H9 (cell line): ENCODE data around the gene SHB. TPM values are rescaled to one million over a fixed set of nuclear protein-coding genes. Genes with fewer than 3 reads are reported as not detected.

Experiments
- DNase-seq: peaks from one replicate; pipeline ENCODE4 v3.0.0-alpha.2; 2017
- H2AFZ ChIP-seq: one replicate; pipeline ENCODE4 v1.6.1; 2013; ENCODE audit warnings: mild to moderate bottlenecking, low read length, control low read depth, moderate library complexity
- H2AK5ac ChIP-seq: 2 replicates; pipeline ENCODE4 v1.6.1; 2013; ENCODE audit warnings: low read length, control low read depth, mixed read lengths; ENCODE audit not compliant: insufficient read length
- H2BK120ac ChIP-seq: one replicate; pipeline ENCODE4 v1.6.1; 2013; ENCODE audit warnings: low read depth, mild to moderate bottlenecking, low read length, control low read depth, inconsistent platforms; ENCODE audit not compliant: poor library complexity, severe bottlenecking
- H2BK12ac ChIP-seq: 2 replicates; pipeline ENCODE4 v1.6.1; 2013; ENCODE audit warnings: low read length, control low read depth, mixed read lengths, low read depth; ENCODE audit not compliant: insufficient read length
- H2BK15ac ChIP-seq: 2 replicates; pipeline ENCODE4 v1.6.1; 2013; ENCODE audit warnings: low read depth, low read length, control low read depth
- H2BK20ac ChIP-seq: one replicate; pipeline ENCODE4 v1.6.1; 2013; ENCODE audit warnings: low read depth, mild to moderate bottlenecking, low read length, control low read depth, inconsistent platforms; ENCODE audit not compliant: poor library complexity, severe bottlenecking
- H2BK5ac ChIP-seq: 2 replicates; pipeline ENCODE4 v1.6.1; 2013; ENCODE audit warnings: low read length, control low read depth, mixed read lengths; ENCODE audit not compliant: insufficient read length
- H3K14ac ChIP-seq: 2 replicates; pipeline ENCODE4 v1.6.1; 2013; ENCODE audit warnings: low read length, control low read depth; ENCODE audit not compliant: insufficient read depth
- H3K18ac ChIP-seq: 2 replicates; pipeline ENCODE4 v1.6.1; 2013; ENCODE audit warnings: low read depth, mild to moderate bottlenecking, mixed read lengths, low read length, control low read depth; ENCODE audit not compliant: insufficient read length
- H3K23ac ChIP-seq: 2 replicates; pipeline ENCODE4 v1.6.1; 2013; ENCODE audit warnings: low read length, control low read depth, mixed read lengths, low read depth; ENCODE audit not compliant: insufficient read length
- H3K23me2 ChIP-seq: 2 replicates; pipeline ENCODE4 v1.6.1; 2013; ENCODE audit warnings: low read depth, mild to moderate bottlenecking, mixed read lengths, low read length, control low read depth; ENCODE audit not compliant: insufficient read length, poor library complexity, severe bottlenecking
- H3K27ac ChIP-seq: 2 replicates; pipeline ENCODE4 v1.5.1; 2013; ENCODE audit warnings: low read length, control low read depth, mixed read lengths, low read depth; ENCODE audit not compliant: insufficient read length
- H3K27me3 ChIP-seq: 2 replicates; pipeline ENCODE4 v1.6.1; 2013; ENCODE audit warnings: low read length, control low read depth, inconsistent platforms; ENCODE audit not compliant: insufficient read depth
- H3K4ac ChIP-seq: 2 replicates; pipeline ENCODE4 v1.6.1; 2013; ENCODE audit warnings: low read depth, mild to moderate bottlenecking, control low read depth, inconsistent platforms, low read length, moderate library complexity
- H3K4me1 ChIP-seq: 2 replicates; pipeline ENCODE4 v1.6.1; 2013; ENCODE audit warnings: low read length, control low read depth, inconsistent platforms; ENCODE audit not compliant: insufficient read depth
- H3K4me2 ChIP-seq: 2 replicates; pipeline ENCODE4 v1.6.1; 2013; ENCODE audit warnings: low read length, control low read depth, mixed read lengths; ENCODE audit not compliant: insufficient read length, insufficient read depth
- H3K56ac ChIP-seq: 2 replicates; pipeline ENCODE4 v1.6.1; 2013; ENCODE audit warnings: low read depth, mild to moderate bottlenecking, mixed read lengths, low read length, control low read depth; ENCODE audit not compliant: insufficient read length
- H3K79me1 ChIP-seq: 2 replicates; pipeline ENCODE4 v1.6.1; 2013; ENCODE audit warnings: low read depth, mild to moderate bottlenecking, moderate library complexity, low read length, control low read depth, inconsistent platforms; ENCODE audit not compliant: insufficient read depth, poor library complexity, severe bottlenecking
- H3K79me2 ChIP-seq: 2 replicates; pipeline ENCODE4 v1.6.1; 2013; ENCODE audit warnings: low read length, control low read depth, inconsistent platforms; ENCODE audit not compliant: insufficient read depth
- H3K9ac ChIP-seq: 2 replicates; pipeline ENCODE4 v1.6.1; 2013; ENCODE audit warnings: low read length, control low read depth, mixed read lengths; ENCODE audit not compliant: insufficient read length; ENCODE audit errors: extremely low read depth
- H3K9me3 ChIP-seq: one replicate; pipeline ENCODE4 v1.6.1; 2013; ENCODE audit warnings: low read depth, low read length, inconsistent platforms; ENCODE audit not compliant: control insufficient read depth
- H3T11ph ChIP-seq: one replicate; pipeline ENCODE4 v1.6.1; 2013; ENCODE audit warnings: mild to moderate bottlenecking, low read length, control low read depth, inconsistent platforms
- H4K20me1 ChIP-seq: one replicate; pipeline ENCODE4 v1.6.1; 2013; ENCODE audit not compliant: control insufficient read depth, insufficient read length, insufficient read depth
- H4K5ac ChIP-seq: 2 replicates; pipeline ENCODE4 v1.6.1; 2013; ENCODE audit warnings: low read depth, mild to moderate bottlenecking, mixed read lengths, low read length, control low read depth; ENCODE audit not compliant: insufficient read length
- H4K8ac ChIP-seq: replicated peaks from 2 replicates; pipeline ENCODE4 v1.6.1; 2013; ENCODE audit warnings: low read length, control low read depth, mixed read lengths, low read depth; ENCODE audit not compliant: insufficient read length
- H4K91ac ChIP-seq: 2 replicates; pipeline ENCODE4 v1.6.1; 2013; ENCODE audit warnings: low read depth, mild to moderate bottlenecking, moderate library complexity, mixed read lengths, low read length, control low read depth; ENCODE audit not compliant: insufficient read length
- H3K27ac Mint-ChIP-seq, 3 experiments: 2 replicates in 2 of 3; 3 replicates in 1 of 3; pipeline ENCODE4 v1.8.0; 2020 to 2021; ENCODE audit warnings: mixed read lengths in 3 of 3, mild to moderate bottlenecking in 1 of 3, moderate library complexity in 1 of 3
- H3K27me3 Mint-ChIP-seq: 2 replicates; pipeline ENCODE4 v1.8.0; 2021; ENCODE audit warnings: low read depth, mild to moderate bottlenecking, moderate library complexity, mixed read lengths
- H3K36me3 Mint-ChIP-seq, 3 experiments: 2 replicates in 2 of 3; 3 replicates in 1 of 3; pipeline ENCODE4 v1.8.0; 2020 to 2021; ENCODE audit warnings: low read depth in 3 of 3, mixed read lengths in 3 of 3; ENCODE audit not compliant: insufficient read depth in 1 of 3
- H3K4me1 Mint-ChIP-seq, 2 experiments: 2 replicates each; pipeline ENCODE4 v1.8.0; 2020; ENCODE audit warnings: mixed read lengths in 2 of 2
- H3K4me3 Mint-ChIP-seq, 2 experiments: 2 replicates in 1 of 2; 3 replicates in 1 of 2; pipeline ENCODE4 v1.8.0; 2020 to 2021; ENCODE audit warnings: mild to moderate bottlenecking in 2 of 2, mixed read lengths in 2 of 2, moderate library complexity in 1 of 2
- H3K9me3 Mint-ChIP-seq, 2 experiments: 2 replicates in 1 of 2; 3 replicates in 1 of 2; pipeline ENCODE4 v1.8.0; 2020; ENCODE audit warnings: mild to moderate bottlenecking in 2 of 2, mixed read lengths in 2 of 2, moderate library complexity in 1 of 2
- CTCF ChIP-seq: fragments of 200-600 bp; sonication (generic); conservative IDR thresholded peaks from 3 replicates; pipeline ENCODE4 v1.8.0; 2021; ENCODE audit warnings: antibody characterized with exemption, mild to moderate bottlenecking
- WGBS: extraction: QIAGEN DNeasy Blood & Tissue Kit; methylation state at CpG from one replicate; pipeline ENCODE4 v1.1.7; 2013; ENCODE audit warnings: missing lambda C conversion rate, low lambda C conversion rate, mixed read lengths; ENCODE audit not compliant: insufficient read length; ENCODE audit errors: extremely low coverage; 5-methylcytosine and 5-hydroxymethylcytosine counted together
- total RNA-seq: library from RNA; stranded (reverse); gene quantifications from 2 replicates; pipeline ENCODE4 v1.2.1, GENCODE V29; 2021

The SHB gene
- total RNA-seq, 1 experiment from 2014 or later, result 14.6 TPM

DNA sequence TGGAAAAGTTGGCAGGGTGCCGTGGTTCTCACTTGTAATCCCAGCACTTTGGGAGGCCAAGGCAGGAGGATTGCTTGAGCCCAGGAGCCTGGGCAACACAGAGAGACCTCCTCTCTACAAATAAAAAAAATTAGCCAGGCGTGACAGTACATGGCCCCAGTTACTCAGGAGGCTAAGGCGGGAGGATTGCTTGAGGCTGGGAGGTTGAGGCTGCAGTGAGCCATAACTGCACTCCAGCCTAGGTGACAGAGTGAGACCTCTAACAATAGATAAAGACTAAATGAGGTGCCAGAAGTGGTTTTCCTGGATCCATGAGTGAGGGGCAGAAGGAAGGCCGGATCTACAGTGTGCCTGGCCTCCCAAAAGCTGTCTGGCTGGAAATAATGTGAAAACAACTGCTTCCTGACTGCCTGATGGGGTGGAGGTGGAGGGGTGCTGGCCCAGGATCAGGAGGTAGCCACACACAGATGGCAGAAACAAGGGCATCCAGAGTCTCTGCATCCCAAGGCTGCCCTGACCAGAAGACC, 4.1 kb downstream of the SHB start:
- H3K27ac ChIP-seq, result no peak overlapping the region
- no peak overlapping the region for H3K56ac ChIP-seq
- no peak for DNase-seq
- H3K4ac ChIP-seq, result no peak overlapping the region
- no peaks in the 10 kb centered on the region; a peak in 1 of 5 replicates for H3K9me3 Mint-ChIP-seq
- no peak overlapping the region for H3K27ac Mint-ChIP-seq
- H3K9me3 ChIP-seq, result no peaks in the 10 kb centered on the region
- peak overlapping the region in 1 of 2 experiments; percentile 28; a peak in 1 of 5 replicates for H3K4me3 Mint-ChIP-seq
- peaks cover 21% of the 10 kb centered on the region for H3K23me2 ChIP-seq
- H2BK12ac ChIP-seq, result no peak overlapping the region
- H4K5ac ChIP-seq, result no peak overlapping the region
- no peak overlapping the region for H2BK15ac ChIP-seq
- peaks cover 2% of the 10 kb centered on the region for H4K20me1 ChIP-seq
- no peaks in the 10 kb centered on the region; the same call in 1 of the 2 replicates for H3K27me3 ChIP-seq
- peaks cover 11% of the 10 kb centered on the region for H3K27me3 Mint-ChIP-seq
- H3K14ac ChIP-seq, result no peak overlapping the region
- WGBS, result no CpG with 5 or more reads among the region's 4 CpGs
- H2AK5ac ChIP-seq, result no peak overlapping the region
- H3K4me1 Mint-ChIP-seq, result peaks cover 48 to 56% of the 10 kb centered on the region in 2 experiments
- H3K79me1 ChIP-seq, result peaks cover 2% of the 10 kb centered on the region
- H3K79me2 ChIP-seq, result peaks cover 4% of the 10 kb centered on the region; the same call in 1 of the 2 replicates
- H2AFZ ChIP-seq, result no peak overlapping the region
- peaks cover 0 to 7% (median 0%) of the 10 kb centered on the region in 3 experiments; a peak in 4 of 7 replicates for H3K36me3 Mint-ChIP-seq
- H3K4me2 ChIP-seq, result no peak overlapping the region
- H2BK20ac ChIP-seq, result no peak overlapping the region
- no peak overlapping the region for H2BK5ac ChIP-seq
- H4K8ac ChIP-seq, result no peak overlapping the region
- no peak overlapping the region for H3K18ac ChIP-seq
- no peak overlapping the region for H4K91ac ChIP-seq
- no peak overlapping the region for H3T11ph ChIP-seq
- H3K23ac ChIP-seq, result no peak overlapping the region
- no peaks in the 10 kb centered on the region; the same call in 1 of the 2 replicates for H3K4me1 ChIP-seq
- H3K9ac ChIP-seq, result no peak overlapping the region
- TF ChIP-seq CTCF, result no peak
- H2BK120ac ChIP-seq, result no peak overlapping the region
